Stimulated activated CD4-positive, alpha-beta T cell treated with anti-CD3 and anti-CD28 coated beads, Interleukin-2, amount 100 ng/mL, for 4 hours (primary cell): ENCODE results near the gene CNKSR3.
"Not testable (repeated sequence)": the region's sequence is repeated elsewhere in the genome, so short reads cannot be mapped to it uniquely, and the experiment has no call there.

Experiments used
- DNase-seq: peaks from one replicate; pipeline ENCODE4 v3.0.0-alpha.2; 2020; ENCODE audit warnings: low read depth

Gene CNKSR3

GRCh38 chr6:154510144-154510905 is at the start of gene CNKSR3:
Gene CNKSR3 (minus strand): TSS chr6:154510685. CDS start chr6:154510114, 571 bp downstream.
- DNase-seq: no peak

GRCh38 chr6:154558984-154559383 is 48.5 kb upstream of the CNKSR3 start:
- no peak for DNase-seq

GRCh38 chr6:154558513-154558912 is 48.0 kb upstream of the CNKSR3 start:
- no peak for DNase-seq

- no peak for DNase-seq
Measured at GRCh38 chr6:154555073-154555677, 44.7 kb upstream of the CNKSR3 start.

- no peak for DNase-seq
Measured at GRCh38 chr6:154554491-154554890, 44.0 kb upstream of the CNKSR3 start.

GRCh38 chr6:154550779-154551178 is 40.3 kb upstream of the CNKSR3 start:
- DNase-seq: no peak

- DNase-seq: no peak
Measured at GRCh38 chr6:154549179-154549578, 38.7 kb upstream of the CNKSR3 start.

- no peak for DNase-seq
Measured at GRCh38 chr6:154548130-154548830, 37.8 kb upstream of the CNKSR3 start.

- no peak for DNase-seq
Measured at GRCh38 chr6:154543628-154544027, 33.1 kb upstream of the CNKSR3 start.

- no peak for DNase-seq
Measured at GRCh38 chr6:154542747-154543146, 32.3 kb upstream of the CNKSR3 start.

- DNase-seq: not testable (repeated sequence)
Measured at GRCh38 chr6:154541837-154542236, 31.4 kb upstream of the CNKSR3 start.

- DNase-seq: no peak
Measured at GRCh38 chr6:154539593-154540269, 29.2 kb upstream of the CNKSR3 start.

GRCh38 chr6:154538640-154539191 is 28.2 kb upstream of the CNKSR3 start:
- no peak for DNase-seq

- no peak for DNase-seq
Measured at GRCh38 chr6:154537511-154538325, 27.2 kb upstream of the CNKSR3 start.

- no peak for DNase-seq
Measured at GRCh38 chr6:154536999-154537398, 26.5 kb upstream of the CNKSR3 start.

- no peak for DNase-seq
Measured at GRCh38 chr6:154536255-154536654, 25.8 kb upstream of the CNKSR3 start.

GRCh38 chr6:154535851-154536250 is 25.4 kb upstream of the CNKSR3 start:
- DNase-seq: no peak

- no peak for DNase-seq
Measured at GRCh38 chr6:154535147-154535546, 24.7 kb upstream of the CNKSR3 start.

- DNase-seq: no peak
Measured at GRCh38 chr6:154534531-154534930, 24.0 kb upstream of the CNKSR3 start.

- DNase-seq: no peak
Measured at GRCh38 chr6:154532426-154532825, 21.9 kb upstream of the CNKSR3 start.

GRCh38 chr6:154529957-154530356 is 19.5 kb upstream of the CNKSR3 start:
- no peak for DNase-seq
